Nephron (organoid): ENCODE data around the gene GLI3.

Experiments used
- H3K27ac Mint-ChIP-seq, 3 experiments: 2 replicates each; pipeline ENCODE4 v1.8.0; 2020; ENCODE audit warnings: mixed read lengths in 3 of 3, mild to moderate bottlenecking in 2 of 3, moderate library complexity in 1 of 3
- H3K27me3 Mint-ChIP-seq: 2 replicates; pipeline ENCODE4 v1.8.0; 2021; ENCODE audit warnings: low read depth, mild to moderate bottlenecking, moderate library complexity, mixed read lengths
- H3K36me3 Mint-ChIP-seq: 2 replicates; pipeline ENCODE4 v1.8.0; 2020; ENCODE audit warnings: low read depth, mixed read lengths
- H3K4me1 Mint-ChIP-seq: 2 replicates; pipeline ENCODE4 v1.8.0; 2020; ENCODE audit warnings: mixed read lengths
- H3K4me3 Mint-ChIP-seq, 3 experiments: 2 replicates each; pipeline ENCODE4 v1.8.0; 2020; ENCODE audit warnings: mild to moderate bottlenecking in 3 of 3, mixed read lengths in 3 of 3, moderate library complexity in 2 of 3
- H3K9me3 Mint-ChIP-seq: 2 replicates; pipeline ENCODE4 v1.8.0; 2020; ENCODE audit warnings: mixed read lengths
- CTCF ChIP-seq, 3 experiments: fragments of 200-600 bp; sonication (generic); IDR thresholded peaks; one replicate each; pipeline ENCODE4 v1.5.0; 2021; ENCODE audit warnings: antibody characterized with exemption in 3 of 3; ENCODE audit not compliant: unreplicated experiment in 3 of 3

GLI3 gene

GRCh38 chr7:42127232-42127622 is 109.8 kb downstream of the GLI3 start:
- Mint-ChIP-seq H3K4me1 (peaks cover 12% of the 10 kb centered on the region), H3K27ac (peak overlapping the region in 1 of 3 experiments; percentile 14), H3K36me3 (peaks cover 30% of the 10 kb centered on the region), H3K4me3 (no peak overlapping the region), H3K27me3 (no peaks in the 10 kb centered on the region), H3K9me3 (peaks cover 6% of the 10 kb centered on the region)
- no peak for TF ChIP-seq CTCF (IDR thresholded peaks at IDR 0.05; ENCODE audit: unreplicated experiment in 3 of 3)

- Mint-ChIP-seq H3K27ac (peak overlapping the region in 1 of 3 experiments; percentile 14), H3K27me3 (no peaks in the 10 kb centered on the region), H3K4me1 (peaks cover 12% of the 10 kb centered on the region), H3K9me3 (peaks cover 6% of the 10 kb centered on the region), H3K36me3 (peaks cover 30% of the 10 kb centered on the region), H3K4me3 (no peak overlapping the region)
- TF ChIP-seq CTCF (IDR thresholded peaks at IDR 0.05; ENCODE audit: unreplicated experiment in 3 of 3), result no peak
Measured at GRCh38 chr7:42126475-42127231, 110.4 kb downstream of the GLI3 start.

- Mint-ChIP-seq H3K4me1 (peaks cover 14% of the 10 kb centered on the region), H3K36me3 (peaks cover 16% of the 10 kb centered on the region), H3K27me3 (no peaks in the 10 kb centered on the region), H3K27ac (no peak overlapping the region), H3K4me3 (no peak overlapping the region), H3K9me3 (peaks cover 3% of the 10 kb centered on the region)
- TF ChIP-seq CTCF (IDR thresholded peaks at IDR 0.05; ENCODE audit: unreplicated experiment in 3 of 3), result no peak
Measured at GRCh38 chr7:42125321-42125720, 111.7 kb downstream of the GLI3 start.

GRCh38 chr7:42123716-42124115 is 113.3 kb downstream of the GLI3 start:
- no peaks in the 10 kb centered on the region for H3K9me3 Mint-ChIP-seq
- no peaks in the 10 kb centered on the region for H3K27me3 Mint-ChIP-seq
- H3K27ac Mint-ChIP-seq, result no peak overlapping the region
- H3K4me1 Mint-ChIP-seq, result peaks cover 21% of the 10 kb centered on the region
- peaks cover 8% of the 10 kb centered on the region for H3K36me3 Mint-ChIP-seq
- no peak for TF ChIP-seq CTCF (IDR thresholded peaks at IDR 0.05; ENCODE audit: unreplicated experiment in 3 of 3)
- H3K4me3 Mint-ChIP-seq, result no peak overlapping the region

GRCh38 chr7:42120191-42120590 is 116.8 kb downstream of the GLI3 start:
- TF ChIP-seq CTCF (IDR thresholded peaks at IDR 0.05; ENCODE audit: unreplicated experiment in 3 of 3), result no peak
- peaks cover 9% of the 10 kb centered on the region for H3K4me1 Mint-ChIP-seq
- H3K9me3 Mint-ChIP-seq, result no peaks in the 10 kb centered on the region

GRCh38 chr7:42117201-42117600 is 119.8 kb downstream of the GLI3 start:
- no peaks in the 10 kb centered on the region for H3K27me3 Mint-ChIP-seq
- H3K27ac Mint-ChIP-seq, result no peak overlapping the region
- peaks cover 9% of the 10 kb centered on the region for H3K4me1 Mint-ChIP-seq
- H3K36me3 Mint-ChIP-seq, result peaks cover 9% of the 10 kb centered on the region
- TF ChIP-seq CTCF (IDR thresholded peaks at IDR 0.05; ENCODE audit: unreplicated experiment in 3 of 3), result no peak
- no peaks in the 10 kb centered on the region for H3K9me3 Mint-ChIP-seq
- H3K4me3 Mint-ChIP-seq, result no peak overlapping the region

More at GRCh38 chr7:42120191-42120590, 116.8 kb downstream of the GLI3 start:
- H3K27ac Mint-ChIP-seq, result peak overlapping the region in 2 of 3 experiments; percentile 40 to 45
- H3K36me3 Mint-ChIP-seq, result peaks cover 10% of the 10 kb centered on the region
- no peak overlapping the region for H3K4me3 Mint-ChIP-seq
- H3K27me3 Mint-ChIP-seq, result no peaks in the 10 kb centered on the region
